GM19023 (cell line): ENCODE data around the gene CCR6.
"Not testable (repeated sequence)": the region's sequence is repeated elsewhere in the genome, so short reads cannot be mapped to it uniquely, and the experiment has no call there.

Experiments used
- ATAC-seq: cut with Tn5 transposase; IDR thresholded peaks from one replicate; pipeline ENCODE4 v1.9.1; 2021; ENCODE audit warnings: mild to moderate bottlenecking, moderate library complexity; ENCODE audit not compliant: unreplicated experiment

Gene CCR6

DNA sequence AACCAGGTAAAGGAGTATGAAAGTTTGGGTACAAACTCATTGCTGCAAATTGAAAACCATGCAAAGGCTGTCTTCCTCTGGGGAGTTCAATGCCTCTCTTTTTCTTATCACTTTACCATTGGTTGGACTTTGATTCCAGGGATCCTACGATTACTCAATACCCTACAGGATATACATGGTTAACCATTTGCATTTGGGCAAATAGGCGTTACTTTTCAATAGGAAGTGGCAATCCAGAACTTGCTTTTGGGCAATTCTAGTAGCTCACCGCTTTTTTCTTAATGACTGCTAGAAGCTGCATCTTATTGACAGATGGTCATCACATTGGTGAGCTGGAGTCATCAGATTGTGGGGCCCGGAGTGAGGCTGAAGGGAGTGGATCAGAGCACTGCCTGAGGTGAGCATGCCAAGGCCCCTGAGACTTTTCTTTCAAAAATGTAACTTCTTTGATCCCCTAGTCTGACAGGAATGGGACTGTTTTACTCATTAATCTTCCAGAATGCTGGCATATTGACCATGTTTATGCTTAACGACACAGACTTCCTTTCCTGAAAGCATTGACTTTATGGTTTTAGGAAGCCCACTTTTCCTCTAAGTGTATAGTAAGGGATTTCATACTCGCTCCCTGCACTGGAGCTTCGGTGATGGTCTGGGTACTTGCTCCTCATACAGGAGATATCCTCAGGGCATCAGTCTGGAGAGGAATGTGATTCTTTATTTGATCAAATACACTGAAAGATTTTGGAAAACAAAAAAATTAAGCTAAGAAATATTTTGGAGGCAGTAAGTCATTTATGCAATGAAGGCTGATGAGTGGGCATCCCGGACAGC is at the start of gene CCR6:
Gene CCR6 (plus strand): TSS at position 270 of the 831 bp plus-strand sequence. CDS start 13,039 bp downstream, outside the sequence.
- peak; percentile 25 for ATAC-seq

DNA sequence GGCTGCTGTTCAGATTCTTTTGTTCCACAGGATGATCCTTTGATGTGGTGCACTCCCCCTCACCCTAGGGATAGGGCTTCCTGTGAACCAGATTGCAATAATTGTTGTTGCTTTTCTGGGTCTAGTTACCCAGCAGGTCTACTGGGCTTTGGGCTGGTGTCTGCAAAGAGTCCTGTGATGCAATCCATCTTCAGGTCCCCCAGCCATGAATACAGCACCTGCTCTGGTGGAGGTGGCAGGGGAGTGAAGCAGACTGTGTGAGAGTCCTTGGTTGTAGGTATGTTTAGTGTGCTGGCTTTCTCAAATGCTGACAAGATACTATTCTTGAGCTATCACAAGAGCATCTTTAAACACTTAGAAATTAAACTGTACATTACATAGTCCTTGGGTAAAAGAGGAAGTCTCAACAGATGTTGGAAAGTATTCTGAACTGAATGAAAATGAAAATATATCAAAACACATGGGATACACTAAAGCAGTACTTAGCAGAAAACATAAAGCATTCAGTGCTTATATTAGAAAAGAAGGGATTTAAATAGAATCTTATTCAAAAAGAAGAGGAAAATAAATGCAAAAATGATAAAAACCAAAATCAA is 49.1 kb upstream of the CCR6 start:
- no peak for ATAC-seq

DNA sequence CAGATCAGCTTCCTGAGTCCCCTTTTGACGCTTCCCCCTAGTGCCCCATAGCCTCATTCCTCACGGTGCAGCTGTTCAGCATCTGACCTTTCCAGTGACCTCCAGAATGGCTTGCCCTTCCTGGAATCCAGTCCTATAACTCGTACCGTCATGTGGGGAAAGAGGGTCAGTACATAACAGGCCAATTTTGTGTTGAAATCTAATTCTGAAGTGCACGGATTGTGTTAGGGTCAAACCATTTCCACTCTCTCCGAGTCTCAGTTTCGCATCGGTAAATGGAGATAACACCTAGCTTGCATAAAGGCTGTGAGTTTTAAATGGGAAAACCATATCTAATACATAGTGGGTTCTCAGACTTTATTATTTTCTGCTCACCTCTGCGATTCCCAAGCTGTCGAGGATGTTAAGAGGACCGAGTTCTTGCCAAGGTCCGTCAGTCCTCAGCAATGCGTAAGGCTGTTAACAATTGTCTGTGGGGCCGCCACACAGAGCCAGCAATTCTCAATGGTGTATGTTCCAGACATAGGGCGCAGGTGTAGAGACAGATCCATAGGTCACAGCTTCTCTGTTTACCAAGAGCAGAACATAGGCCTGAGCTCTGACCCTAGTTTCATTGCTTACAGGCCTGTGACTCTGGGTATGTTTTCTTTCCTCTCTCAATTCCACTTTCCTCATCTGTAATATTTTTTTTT is 45.5 kb upstream of the CCR6 start:
- ATAC-seq: no peak

DNA sequence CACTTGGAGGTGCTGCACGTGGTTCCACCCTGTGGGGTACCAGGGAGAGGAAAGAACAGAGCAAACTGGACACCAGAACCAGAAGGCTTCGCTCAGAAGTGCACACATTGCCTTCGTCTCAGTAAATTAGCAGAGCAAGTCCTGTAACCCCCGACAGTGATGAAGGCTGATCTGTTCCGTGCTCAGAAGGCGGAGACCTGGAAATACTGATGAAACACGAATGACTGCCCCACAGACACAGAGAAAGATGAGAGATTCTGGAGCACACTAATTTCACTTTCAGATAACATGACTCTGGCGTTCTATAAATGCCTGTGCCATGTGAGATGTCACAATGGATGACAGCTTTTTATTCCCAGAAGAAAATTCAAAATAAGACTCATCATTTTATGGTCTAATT is 44.2 kb upstream of the CCR6 start:
- ATAC-seq: no peak

DNA sequence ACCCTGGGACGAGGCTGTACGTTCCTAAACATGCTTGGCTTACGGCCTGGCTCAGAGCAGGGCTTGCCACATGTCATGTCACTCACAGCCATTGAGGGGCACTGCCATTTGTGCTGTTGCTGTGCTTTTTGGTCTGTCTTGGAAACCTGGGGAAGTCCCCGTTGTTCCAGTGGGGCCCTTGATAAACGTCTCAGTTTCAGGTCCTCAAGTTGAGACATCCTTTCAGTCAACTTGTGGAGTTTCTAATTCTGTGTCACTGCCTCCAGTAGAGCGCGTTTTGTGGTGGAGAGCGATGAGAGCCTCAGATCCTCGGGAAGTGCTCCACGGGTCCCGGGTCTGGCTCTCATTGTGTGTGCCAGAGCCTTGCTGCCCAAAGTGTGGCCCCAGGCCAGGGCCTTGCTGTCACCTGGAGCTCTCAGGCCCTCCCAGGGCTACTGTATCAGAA is 43.0 kb upstream of the CCR6 start:
- ATAC-seq: peak; percentile 99

DNA sequence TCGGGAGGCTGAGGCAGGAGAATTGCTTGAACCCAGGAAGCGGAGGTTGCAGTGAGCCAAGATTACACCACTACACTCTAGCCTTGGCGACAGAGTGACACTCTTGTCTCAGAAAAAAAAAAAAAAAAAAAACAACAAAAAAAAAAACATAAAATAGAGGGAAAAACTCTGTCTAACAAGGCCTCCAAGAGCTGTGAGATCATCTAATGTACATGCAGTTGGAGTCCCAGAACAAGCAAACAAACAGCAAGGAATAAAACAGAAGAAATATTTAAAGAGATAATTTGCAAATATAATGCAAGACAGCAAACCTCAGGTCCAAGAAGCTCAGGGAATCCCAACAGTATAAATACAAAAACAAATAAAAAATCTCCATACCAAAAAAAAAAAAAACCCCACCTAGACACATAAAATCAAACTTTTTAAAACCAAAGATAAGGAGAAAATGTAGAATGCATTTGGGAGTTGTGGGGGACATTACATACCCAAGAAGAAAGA is 35.0 kb upstream of the CCR6 start:
- no peak for ATAC-seq

DNA sequence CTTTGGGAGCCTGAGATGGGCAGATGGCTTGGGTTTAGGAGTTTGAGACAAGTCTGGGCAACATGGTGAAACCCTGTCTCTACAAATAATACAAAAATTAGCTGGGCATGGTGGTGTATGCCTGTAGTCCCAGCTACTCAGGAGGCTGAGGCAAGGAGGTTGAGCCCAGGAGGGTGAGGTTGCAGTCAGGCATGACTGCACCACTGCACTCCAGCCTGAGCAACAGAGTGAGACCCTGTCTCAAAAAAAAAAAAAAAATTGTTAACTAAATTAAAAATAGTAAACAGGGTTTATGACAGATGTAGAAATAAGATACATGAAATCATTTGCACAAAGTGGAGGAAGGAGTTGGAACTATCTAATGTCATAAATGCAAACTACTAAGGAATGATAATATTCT is 34.2 kb upstream of the CCR6 start:
- not testable (repeated sequence) for ATAC-seq

DNA sequence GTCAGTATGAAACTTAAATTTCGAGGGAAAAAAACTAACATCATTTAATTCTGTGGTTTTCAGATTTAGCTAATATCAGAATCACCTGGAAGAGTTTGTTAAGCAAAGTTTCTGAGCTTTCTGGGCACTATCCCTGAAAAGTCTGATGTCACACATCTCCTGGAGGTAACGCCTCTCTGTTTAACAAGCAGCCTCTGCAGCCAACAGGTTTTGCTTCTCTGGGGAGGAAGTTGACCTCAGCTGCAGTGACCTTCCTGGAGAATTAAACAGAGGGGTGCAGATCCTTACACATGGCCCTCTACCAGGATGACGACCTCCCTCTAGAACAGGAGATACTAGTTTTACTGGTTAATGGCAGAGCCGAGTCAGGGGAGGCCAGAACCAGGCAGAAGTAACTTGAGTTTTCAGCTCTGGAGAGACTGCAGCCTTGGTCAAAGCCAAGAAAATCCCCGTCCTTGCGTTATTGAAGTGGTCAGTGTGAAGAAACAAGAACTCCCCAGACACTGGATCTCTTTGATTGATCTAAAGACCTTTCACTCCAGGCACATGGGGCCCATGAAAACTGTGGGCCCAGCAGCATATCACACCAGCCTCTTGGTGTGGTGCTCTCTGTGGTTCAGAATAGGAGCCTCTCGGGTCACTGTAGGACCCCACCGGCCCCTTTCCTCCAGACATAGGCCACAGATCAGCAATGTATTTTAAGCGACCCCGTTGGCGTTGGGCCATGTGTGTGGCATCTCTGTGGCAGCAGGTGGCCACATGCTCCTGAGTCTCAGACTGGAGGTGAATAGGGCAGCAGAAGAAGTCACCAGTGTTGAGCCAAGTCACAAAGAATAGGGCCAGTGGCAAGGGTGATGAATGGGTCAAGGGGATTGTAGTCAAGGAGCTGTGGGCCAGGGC is 33.4 kb upstream of the CCR6 start:
- ATAC-seq: no peak

DNA sequence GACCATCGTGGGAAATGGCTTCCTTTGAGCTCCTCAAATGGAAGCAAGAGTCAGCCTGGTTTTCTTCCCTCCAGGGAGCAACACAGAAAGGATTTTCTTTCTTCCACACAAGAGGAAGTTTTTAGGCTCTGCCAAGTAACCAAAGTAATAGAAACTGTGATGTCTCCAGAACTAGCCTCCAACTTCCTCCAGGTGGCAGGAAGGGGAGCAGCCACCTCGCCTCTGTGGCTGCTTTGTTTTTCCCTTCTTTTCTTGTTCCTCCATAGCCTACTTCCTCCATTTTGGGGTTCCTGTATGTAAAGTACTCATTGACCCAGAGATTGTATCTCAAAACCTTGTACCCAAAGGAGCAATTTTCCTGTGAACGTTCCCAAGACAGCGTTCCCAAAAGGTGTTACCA is 32.7 kb upstream of the CCR6 start:
- no peak for ATAC-seq

DNA sequence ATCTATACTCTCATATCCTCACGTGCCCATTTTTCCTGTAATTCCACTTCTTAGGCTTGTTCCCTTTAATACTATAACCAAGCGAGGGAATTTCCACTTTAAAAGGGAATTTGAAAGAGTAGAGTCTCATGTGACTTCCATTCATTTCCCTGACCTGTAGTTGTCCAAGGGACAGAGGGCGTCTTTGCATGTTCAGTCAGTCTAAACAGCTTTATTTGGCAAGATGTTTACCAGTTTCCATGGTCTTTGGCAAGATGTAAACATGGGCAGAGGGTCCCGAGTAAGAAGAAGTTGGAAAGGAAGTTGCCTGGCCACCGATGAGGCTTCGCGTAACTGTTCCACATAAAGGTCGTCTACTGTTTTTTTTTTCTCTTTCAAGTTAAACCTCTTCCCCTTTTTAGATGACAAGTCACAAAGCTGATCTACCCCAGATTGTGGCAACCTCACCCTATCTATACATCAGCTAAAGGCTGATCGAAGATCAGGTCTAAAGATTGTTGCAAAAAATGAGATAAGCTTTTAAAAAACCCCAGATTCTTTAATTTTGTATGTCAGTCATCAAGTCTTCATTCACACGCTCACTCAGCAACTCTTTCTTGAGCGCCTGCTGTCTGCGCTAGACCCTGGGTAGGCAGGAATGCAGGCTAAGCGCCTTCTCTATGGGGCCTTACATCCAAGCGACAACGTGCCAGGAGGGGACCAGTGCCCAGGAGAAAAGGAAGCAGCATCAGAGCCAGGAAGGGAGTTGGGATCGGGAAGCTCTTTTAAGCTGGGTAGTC is 31.7 kb upstream of the CCR6 start:
- ATAC-seq: no peak

DNA sequence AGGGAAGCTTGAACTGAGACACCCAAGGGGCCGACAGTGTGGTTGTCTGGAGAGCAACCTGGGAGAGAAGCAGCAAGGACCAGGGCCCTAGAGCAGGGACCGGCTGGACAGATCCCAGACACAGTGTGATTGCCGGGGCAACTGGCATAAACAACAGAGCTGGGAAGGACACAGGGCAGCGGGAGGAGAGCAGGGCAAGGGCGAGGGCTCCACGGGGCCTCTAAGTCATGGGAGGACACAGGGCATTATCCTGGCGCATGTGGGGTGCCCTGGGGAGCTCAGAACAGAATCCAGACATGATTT is 31.1 kb upstream of the CCR6 start:
- no peak for ATAC-seq

DNA sequence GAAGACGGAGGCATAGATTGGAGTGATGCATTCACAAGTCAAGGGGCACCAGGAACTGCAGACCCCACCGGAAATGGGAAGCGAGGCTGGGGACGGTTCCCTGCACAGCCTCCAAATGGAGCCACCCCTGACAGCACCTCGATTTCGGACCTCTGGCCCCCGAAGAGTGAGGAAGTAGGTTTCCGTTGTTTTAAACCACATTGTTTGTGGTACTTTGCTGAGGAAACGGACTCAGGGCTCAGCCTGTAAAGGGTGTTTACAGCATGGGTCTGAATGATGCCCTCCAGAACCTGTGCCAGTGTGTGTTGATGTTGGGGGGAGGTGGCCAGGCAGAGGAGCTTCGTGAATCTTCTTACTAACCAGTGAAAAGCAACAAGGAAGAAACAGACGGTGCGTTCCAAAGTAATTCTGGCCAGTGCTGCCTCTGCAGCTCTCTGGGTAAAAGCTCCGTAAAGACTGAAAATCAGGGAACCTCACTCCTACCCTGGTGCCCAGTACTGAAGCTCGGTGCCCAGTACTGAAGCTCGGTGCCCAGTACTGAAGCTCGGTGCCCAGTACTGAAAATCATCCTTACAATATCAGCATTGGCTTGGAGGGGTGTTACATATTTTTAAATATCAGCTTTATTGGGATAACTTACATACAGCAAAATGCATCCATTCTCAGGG is 30.1 kb upstream of the CCR6 start:
- ATAC-seq: no peak

DNA sequence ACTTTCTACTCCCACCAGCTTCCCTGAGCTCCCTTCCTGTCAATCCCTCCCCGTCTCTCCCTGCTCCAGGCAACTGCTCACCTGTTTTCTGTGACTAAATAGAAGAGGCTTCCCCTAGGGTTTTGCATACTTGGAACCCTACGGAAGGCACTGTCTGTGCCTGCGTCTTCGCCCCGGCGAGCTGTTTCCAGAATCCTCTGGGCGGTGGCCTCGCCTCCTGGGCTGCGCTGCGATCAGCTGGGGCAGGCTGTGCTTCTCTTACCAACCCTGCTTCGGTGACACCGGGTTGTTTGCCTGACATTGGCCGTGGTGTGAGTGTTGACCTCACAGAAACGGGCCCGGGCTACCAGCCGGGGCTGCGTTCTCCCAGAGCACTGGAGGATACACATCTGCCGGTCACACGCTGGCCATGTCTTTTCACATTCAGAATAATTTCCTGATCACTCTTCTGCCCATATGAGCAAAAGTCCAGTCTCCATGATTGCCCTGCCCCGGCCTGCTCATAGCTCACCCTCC is 29.4 kb upstream of the CCR6 start:
- ATAC-seq: no peak

DNA sequence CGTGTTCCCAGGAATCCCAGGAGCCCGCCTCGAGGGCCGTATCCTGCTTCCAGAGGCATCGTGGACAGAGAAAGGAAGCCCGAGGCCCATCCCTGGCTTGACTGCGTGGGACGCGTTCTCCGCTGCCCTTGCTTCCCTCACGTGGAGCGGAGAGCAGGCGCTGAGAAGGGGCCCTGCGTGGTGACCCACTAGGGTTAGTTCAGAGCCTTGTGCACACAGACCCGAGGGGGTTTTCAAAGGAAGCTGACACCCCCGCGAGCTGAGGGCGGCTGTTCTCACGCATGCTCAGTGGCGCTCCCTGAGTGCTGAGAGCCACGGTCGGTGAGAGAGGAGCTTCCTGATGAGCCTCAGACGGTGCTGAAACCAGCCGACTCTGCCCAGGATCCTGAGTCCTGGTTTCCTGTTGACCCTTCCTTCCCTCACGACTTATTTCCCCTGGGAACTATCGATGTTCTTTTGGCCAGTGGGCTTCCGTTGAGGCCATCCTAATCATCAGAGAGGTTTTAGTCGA is 28.9 kb upstream of the CCR6 start:
- peak; percentile 52 for ATAC-seq

DNA sequence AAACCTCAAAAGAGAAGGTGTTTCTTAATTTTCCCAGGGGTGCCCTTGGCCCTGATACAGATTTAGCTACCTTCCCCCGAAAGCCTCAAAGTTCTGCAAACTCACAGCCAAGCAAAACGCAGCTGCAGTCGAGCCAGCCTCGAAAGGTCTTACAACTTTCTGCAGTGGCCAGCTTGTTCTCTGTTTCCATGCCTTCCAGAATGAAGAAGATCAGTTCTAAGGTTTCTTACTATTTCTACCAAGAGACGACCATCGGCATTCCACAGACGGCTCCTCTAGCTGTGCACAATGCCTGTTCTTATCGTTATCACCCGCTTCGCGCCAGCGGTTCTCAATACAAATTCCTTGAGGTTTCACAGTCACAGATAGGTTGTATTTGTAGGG is 28.5 kb upstream of the CCR6 start:
- ATAC-seq: peak; percentile 22

DNA sequence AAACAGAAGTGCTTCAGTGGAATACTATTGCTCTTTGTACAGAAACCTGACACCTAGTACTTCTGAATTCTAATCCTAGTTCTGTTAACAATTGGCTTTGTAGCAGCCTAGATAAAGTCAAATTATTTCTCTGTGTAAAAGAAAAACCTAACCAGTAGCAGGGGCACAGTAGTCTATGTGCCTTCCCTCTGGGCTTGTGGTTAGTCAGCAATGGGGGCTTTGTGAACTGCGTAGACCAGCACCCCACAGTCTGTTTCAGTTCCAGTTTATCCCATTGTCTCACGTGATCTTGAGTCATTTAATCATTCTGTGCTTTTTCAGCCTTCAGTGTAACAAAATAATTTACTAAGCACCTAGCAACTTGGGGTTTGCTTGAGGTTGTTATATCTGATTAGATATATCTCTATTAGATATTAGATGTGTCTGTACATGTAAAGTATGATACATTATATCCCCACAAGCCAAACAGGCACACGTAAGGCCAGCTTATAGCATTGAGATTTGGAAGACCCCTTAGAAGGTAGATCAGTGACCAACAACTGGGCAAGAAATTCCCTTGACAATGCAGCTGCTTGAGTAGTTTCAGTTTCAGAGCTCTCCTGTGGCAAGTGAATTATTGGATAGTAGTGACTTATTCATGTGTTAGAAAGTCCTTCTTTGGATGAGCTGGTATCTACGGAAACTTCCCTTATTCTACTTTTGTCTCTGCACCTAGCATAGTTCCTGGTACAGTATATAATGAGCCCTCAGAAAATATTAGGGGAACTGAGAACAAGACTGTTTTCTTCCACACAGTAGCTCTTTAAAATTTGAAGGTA is 27.9 kb upstream of the CCR6 start:
- ATAC-seq: peak; percentile 43

DNA sequence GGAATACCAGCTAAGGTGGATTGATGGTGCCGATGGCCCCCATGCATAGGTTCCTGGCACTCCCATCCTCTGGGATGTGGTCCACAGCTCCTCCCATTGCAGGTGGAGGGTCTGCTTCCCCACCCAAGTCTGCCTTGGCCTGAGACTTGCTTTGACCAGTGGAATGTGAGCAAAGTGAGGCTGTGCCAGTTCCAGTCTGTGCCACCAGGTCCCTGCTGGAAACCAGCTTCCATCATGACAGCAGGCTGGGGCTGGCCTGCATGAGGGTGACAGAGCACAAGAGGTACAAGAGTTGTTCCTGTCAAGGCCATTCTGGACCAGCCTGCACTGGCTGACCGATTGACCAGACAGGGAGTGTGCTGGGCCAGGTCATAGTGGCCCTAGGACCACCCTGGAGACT is 27.0 kb upstream of the CCR6 start:
- ATAC-seq: no peak

DNA sequence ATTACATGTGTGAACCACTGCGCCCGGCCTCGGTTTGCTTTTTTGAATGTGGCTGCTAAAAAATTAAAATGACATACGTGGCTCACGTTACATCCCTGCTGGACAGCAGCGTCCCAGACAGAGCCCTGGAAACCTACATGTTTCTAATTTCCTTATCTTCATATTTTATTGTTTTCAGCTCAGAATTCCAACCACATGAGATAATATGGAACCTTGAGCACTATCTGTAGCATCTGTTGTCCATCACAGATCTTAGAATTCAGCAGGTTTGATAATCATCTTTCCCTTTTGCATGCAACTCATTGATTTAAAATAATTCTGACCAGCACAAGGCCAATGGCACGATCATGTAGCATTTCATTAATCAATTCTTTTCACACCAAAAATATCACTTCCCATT is 25.9 kb upstream of the CCR6 start:
- no peak for ATAC-seq
